Choroid plexus epithelial cell (primary cell): Measurements from ENCODE around the gene TTC28.

ENCODE experiments used
- DNase-seq: peaks from one replicate; pipeline ENCODE4 v3.0.0-alpha.2; 2010; ENCODE audit warnings: low read depth
- H3K4me3 ChIP-seq: 2 replicates; pipeline ENCODE4 v1.5.1; 2011; ENCODE audit warnings: low read depth, mild to moderate bottlenecking, control low read depth, low read length, moderate library complexity
- CTCF ChIP-seq: conservative IDR thresholded peaks from 2 replicates; pipeline ENCODE4 v1.5.1; 2011; ENCODE audit warnings: low read depth, mild to moderate bottlenecking, control low read depth, inconsistent platforms, low read length, moderate library complexity

The TTC28 gene

GRCh38 chr22:27998511-27999410, 680.9 kb downstream of the TTC28 start:
- DNase-seq: no peak
- no peak for TF ChIP-seq CTCF
- H3K4me3 ChIP-seq: no peak overlapping the region

GRCh38 chr22:27997538-27997937, 682.1 kb downstream of the TTC28 start:
- no peak for DNase-seq
- H3K4me3 ChIP-seq: no peak overlapping the region
- TF ChIP-seq CTCF: no peak

- no peak for TF ChIP-seq CTCF
- no peak for DNase-seq
- H3K4me3 ChIP-seq: no peak overlapping the region
Observed at GRCh38 chr22:27996981-27997380, 682.7 kb downstream of the TTC28 start.

GRCh38 chr22:27996529-27996925, 683.1 kb downstream of the TTC28 start:
- no peak for DNase-seq
- TF ChIP-seq CTCF: no peak

GRCh38 chr22:27995801-27996528, 683.7 kb downstream of the TTC28 start:
- H3K4me3 ChIP-seq: no peak overlapping the region
- TF ChIP-seq CTCF: no peak

More at GRCh38 chr22:27996529-27996925, 683.1 kb downstream of the TTC28 start:
- H3K4me3 ChIP-seq: no peak overlapping the region

GRCh38 chr22:27994481-27995331, 684.9 kb downstream of the TTC28 start:
- no peak for DNase-seq
- no peak overlapping the region for H3K4me3 ChIP-seq
- TF ChIP-seq CTCF: no peak

More at GRCh38 chr22:27995801-27996528, 683.7 kb downstream of the TTC28 start:
- no peak for DNase-seq
